Muscle layer of duodenum (tissue), 2 donors: Measurements from ENCODE around the gene KLHL3.

Experiments used
- H3K27ac ChIP-seq: one replicate; pipeline ENCODE4 v1.7.0; 2013; ENCODE audit warnings: mild to moderate bottlenecking, low read length
- H3K27me3 ChIP-seq: one replicate; pipeline ENCODE4 v1.7.0; 2013; ENCODE audit warnings: low read depth, mild to moderate bottlenecking, control low read depth, low read length
- H3K36me3 ChIP-seq, 2 donors: one replicate each; pipeline ENCODE4 v1.7.0; 2013; ENCODE audit warnings: low read length in 2 of 2, control low read depth in 1 of 2, mild to moderate bottlenecking in 1 of 2; ENCODE audit not compliant: insufficient read depth in 2 of 2, control insufficient read depth in 1 of 2
- H3K4me1 ChIP-seq, 2 donors: one replicate each; pipeline ENCODE4 v1.7.0; 2013; ENCODE audit warnings: low read length in 2 of 2, mild to moderate bottlenecking in 2 of 2, control low read depth in 1 of 2, moderate library complexity in 1 of 2; ENCODE audit not compliant: insufficient read depth in 2 of 2, control insufficient read depth in 1 of 2
- H3K4me3 ChIP-seq, 2 donors: one replicate each; pipeline ENCODE4 v1.7.0; 2013; ENCODE audit warnings: low read length in 2 of 2, low read depth in 1 of 2, mild to moderate bottlenecking in 1 of 2
- H3K9me3 ChIP-seq, 2 donors: one replicate each; pipeline ENCODE4 v1.7.0; 2013; ENCODE audit warnings: low read length in 2 of 2, control low read depth in 1 of 2, mild to moderate bottlenecking in 1 of 2; ENCODE audit not compliant: control insufficient read depth in 1 of 2
- donor health status: healthy.

The KLHL3 gene

GRCh38 chr5:137739737-137740136 is 3.8 kb upstream of the KLHL3 start:
- Histone ChIP-seq H3K4me3 (no peak overlapping the region), H3K4me1 (peaks cover 0 to 18% of the 10 kb centered on the region in 2 donors), H3K36me3 (no peaks in the 10 kb centered on the region), H3K27me3 (no peaks in the 10 kb centered on the region), H3K9me3 (no peaks in the 10 kb centered on the region), H3K27ac (no peak overlapping the region)

- H3K36me3 ChIP-seq = no peaks in the 10 kb centered on the region
- no peaks in the 10 kb centered on the region for H3K27me3 ChIP-seq
- H3K9me3 ChIP-seq = no peaks in the 10 kb centered on the region
- H3K27ac ChIP-seq = no peak overlapping the region
- peaks cover 0 to 18% of the 10 kb centered on the region in 2 donors for H3K4me1 ChIP-seq
- H3K4me3 ChIP-seq = no peak overlapping the region
Measured at GRCh38 chr5:137738947-137739346, 3.1 kb upstream of the KLHL3 start.

GRCh38 chr5:137737349-137738131 is 1.7 kb upstream of the KLHL3 start:
- Histone ChIP-seq H3K27me3 (no peaks in the 10 kb centered on the region), H3K36me3 (no peaks in the 10 kb centered on the region), H3K27ac (no peak overlapping the region), H3K4me1 (peaks cover 0 to 18% of the 10 kb centered on the region in 2 donors), H3K9me3 (no peaks in the 10 kb centered on the region), H3K4me3 (no peak overlapping the region)

GRCh38 chr5:137736496-137736895 is 607 bp upstream of the KLHL3 start:
- no peaks in the 10 kb centered on the region for H3K9me3 ChIP-seq
- H3K36me3 ChIP-seq = no peaks in the 10 kb centered on the region
- H3K27ac ChIP-seq = no peak overlapping the region
- peaks cover 0 to 18% of the 10 kb centered on the region in 2 donors for H3K4me1 ChIP-seq
- H3K4me3 ChIP-seq = no peak overlapping the region
- H3K27me3 ChIP-seq = no peaks in the 10 kb centered on the region

- Histone ChIP-seq H3K4me3 (peak overlapping the region; percentile 62 to 76), H3K4me1 (peaks cover 0 to 18% of the 10 kb centered on the region in 2 donors), H3K27ac (no peak overlapping the region)
Measured at GRCh38 chr5:137734962-137735554, 831 bp downstream of the KLHL3 start.

GRCh38 chr5:137734331-137734730 is 1.6 kb downstream of the KLHL3 start:
- peaks cover 0 to 18% of the 10 kb centered on the region in 2 donors for H3K4me1 ChIP-seq
- H3K27me3 ChIP-seq = no peaks in the 10 kb centered on the region
- H3K9me3 ChIP-seq = no peaks in the 10 kb centered on the region
- H3K4me3 ChIP-seq = peak overlapping the region in 1 of 2 donors; percentile 76
- H3K27ac ChIP-seq = no peak overlapping the region
- H3K36me3 ChIP-seq = no peaks in the 10 kb centered on the region

More at GRCh38 chr5:137734962-137735554, 831 bp downstream of the KLHL3 start:
- Histone ChIP-seq H3K9me3 (no peaks in the 10 kb centered on the region), H3K27me3 (no peaks in the 10 kb centered on the region), H3K36me3 (no peaks in the 10 kb centered on the region)

GRCh38 chr5:137733922-137734321 is 2.0 kb downstream of the KLHL3 start:
- H3K4me3 ChIP-seq = no peak overlapping the region
- H3K36me3 ChIP-seq = no peaks in the 10 kb centered on the region
- peaks cover 0 to 18% of the 10 kb centered on the region in 2 donors for H3K4me1 ChIP-seq
- no peaks in the 10 kb centered on the region for H3K27me3 ChIP-seq
- no peaks in the 10 kb centered on the region for H3K9me3 ChIP-seq
- H3K27ac ChIP-seq = no peak overlapping the region

- H3K27me3 ChIP-seq = no peaks in the 10 kb centered on the region
- H3K4me3 ChIP-seq = no peak overlapping the region
- H3K4me1 ChIP-seq = peaks cover 0 to 18% of the 10 kb centered on the region in 2 donors
- no peaks in the 10 kb centered on the region for H3K36me3 ChIP-seq
- H3K9me3 ChIP-seq = no peaks in the 10 kb centered on the region
- no peak overlapping the region for H3K27ac ChIP-seq
Measured at GRCh38 chr5:137733006-137733405, 2.9 kb downstream of the KLHL3 start.

GRCh38 chr5:137731176-137731575 is 4.7 kb downstream of the KLHL3 start:
- Histone ChIP-seq H3K4me1 (peaks cover 0 to 11% of the 10 kb centered on the region in 2 donors), H3K9me3 (no peaks in the 10 kb centered on the region), H3K4me3 (no peak overlapping the region), H3K27me3 (no peaks in the 10 kb centered on the region), H3K36me3 (no peaks in the 10 kb centered on the region), H3K27ac (no peak overlapping the region)

GRCh38 chr5:137730336-137730735 is 5.6 kb downstream of the KLHL3 start:
- no peaks in the 10 kb centered on the region for H3K27me3 ChIP-seq
- H3K4me1 ChIP-seq = peaks cover 0 to 3% of the 10 kb centered on the region in 2 donors
- H3K36me3 ChIP-seq = no peaks in the 10 kb centered on the region
- no peak overlapping the region for H3K4me3 ChIP-seq
- H3K9me3 ChIP-seq = no peaks in the 10 kb centered on the region
- no peak overlapping the region for H3K27ac ChIP-seq

GRCh38 chr5:137728048-137728447 is 7.8 kb downstream of the KLHL3 start:
- Histone ChIP-seq H3K4me3 (no peak overlapping the region), H3K27me3 (no peaks in the 10 kb centered on the region), H3K27ac (no peak overlapping the region), H3K4me1 (no peaks in the 10 kb centered on the region), H3K9me3 (no peaks in the 10 kb centered on the region), H3K36me3 (no peaks in the 10 kb centered on the region)
